Measurements from ENCODE around the gene TGFB1. TPM values are rescaled to one million over a fixed set of nuclear protein-coding genes. Genes with fewer than 3 reads are reported as not detected.

TGFB1 gene
- polyA plus RNA-seq, 1 donor from 2014 or later = not detected

DNA sequence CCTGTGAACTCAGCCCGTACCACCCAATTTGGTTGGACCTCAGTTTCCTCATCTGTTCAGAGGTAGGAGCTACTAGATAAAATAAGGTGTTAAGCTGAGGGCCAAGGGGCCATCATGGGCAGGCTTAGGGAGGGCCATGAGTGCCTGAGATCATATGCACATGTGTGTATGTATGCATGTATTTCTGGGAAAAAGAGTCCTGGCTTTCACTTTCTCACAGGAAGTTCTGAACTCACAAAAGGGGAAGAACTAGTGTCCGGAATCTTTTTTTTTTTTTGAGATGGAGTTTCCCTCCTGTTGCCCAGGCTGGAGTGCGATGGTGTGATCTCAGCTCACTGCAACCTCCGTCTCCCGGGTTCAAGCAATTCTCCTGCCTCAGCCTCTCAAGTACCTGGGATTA lies 18.9 kb downstream of the TGFB1 start (continued):
- TF ChIP-seq, protein P1, sequence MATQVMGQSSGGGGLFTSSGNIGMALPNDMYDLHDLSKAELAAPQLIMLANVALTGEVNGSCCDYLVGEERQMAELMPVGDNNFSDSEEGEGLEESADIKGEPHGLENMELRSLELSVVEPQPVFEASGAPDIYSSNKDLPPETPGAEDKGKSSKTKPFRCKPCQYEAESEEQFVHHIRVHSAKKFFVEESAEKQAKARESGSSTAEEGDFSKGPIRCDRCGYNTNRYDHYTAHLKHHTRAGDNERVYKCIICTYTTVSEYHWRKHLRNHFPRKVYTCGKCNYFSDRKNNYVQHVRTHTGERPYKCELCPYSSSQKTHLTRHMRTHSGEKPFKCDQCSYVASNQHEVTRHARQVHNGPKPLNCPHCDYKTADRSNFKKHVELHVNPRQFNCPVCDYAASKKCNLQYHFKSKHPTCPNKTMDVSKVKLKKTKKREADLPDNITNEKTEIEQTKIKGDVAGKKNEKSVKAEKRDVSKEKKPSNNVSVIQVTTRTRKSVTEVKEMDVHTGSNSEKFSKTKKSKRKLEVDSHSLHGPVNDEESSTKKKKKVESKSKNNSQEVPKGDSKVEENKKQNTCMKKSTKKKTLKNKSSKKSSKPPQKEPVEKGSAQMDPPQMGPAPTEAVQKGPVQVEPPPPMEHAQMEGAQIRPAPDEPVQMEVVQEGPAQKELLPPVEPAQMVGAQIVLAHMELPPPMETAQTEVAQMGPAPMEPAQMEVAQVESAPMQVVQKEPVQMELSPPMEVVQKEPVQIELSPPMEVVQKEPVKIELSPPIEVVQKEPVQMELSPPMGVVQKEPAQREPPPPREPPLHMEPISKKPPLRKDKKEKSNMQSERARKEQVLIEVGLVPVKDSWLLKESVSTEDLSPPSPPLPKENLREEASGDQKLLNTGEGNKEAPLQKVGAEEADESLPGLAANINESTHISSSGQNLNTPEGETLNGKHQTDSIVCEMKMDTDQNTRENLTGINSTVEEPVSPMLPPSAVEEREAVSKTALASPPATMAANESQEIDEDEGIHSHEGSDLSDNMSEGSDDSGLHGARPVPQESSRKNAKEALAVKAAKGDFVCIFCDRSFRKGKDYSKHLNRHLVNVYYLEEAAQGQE (IDR thresholded peaks at IDR 0.05; ENCODE audit: borderline replicate concordance) = no peak
- TF ChIP-seq MXI1 (conservative IDR thresholded peaks at IDR 0.05; ENCODE audit: poor library complexity, severe bottlenecking) = no peak

DNA sequence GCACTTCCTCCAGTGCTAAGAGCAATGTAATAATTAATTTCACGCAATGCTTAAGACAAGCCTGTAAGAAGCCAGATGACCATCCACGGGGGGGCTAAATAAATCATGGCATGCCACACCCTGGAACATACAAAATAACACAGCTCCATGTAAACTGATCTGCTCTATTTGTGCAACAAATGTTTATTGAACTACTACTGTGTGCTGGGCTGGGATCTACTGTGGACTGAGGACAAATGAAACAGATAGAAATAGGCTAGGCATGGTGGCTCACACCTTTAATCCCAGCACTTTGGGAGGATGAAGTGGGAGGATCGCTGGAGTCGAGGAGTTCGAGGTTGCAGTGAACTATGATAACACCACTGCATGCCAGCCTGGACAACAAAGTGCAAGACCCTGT lies 21.3 kb downstream of the TGFB1 start:
- Histone ChIP-seq H3K27me3 (ENCODE audit: insufficient read depth, low read depth, low read length) (no peaks in the 10 kb centered on the region), H3K9me3 (ENCODE audit: low read length) (no peaks in the 10 kb centered on the region), H3K9ac (ENCODE audit: low read length) (no peak overlapping the region), H2AFZ (ENCODE audit: low read depth, low read length) (no peak overlapping the region), H3K9me2 (ENCODE audit: insufficient read depth, low read length) (no peaks in the 10 kb centered on the region), H3F3A (ENCODE audit: insufficient read depth, low read length, poor library complexity, severe bottlenecking) (no peaks in the 10 kb centered on the region), H3K4me3 (ENCODE audit: low read length) (no peak overlapping the region), H3K4me2 (ENCODE audit: low read length) (no peak overlapping the region), H3K27ac (ENCODE audit: low read length) (no peak overlapping the region), H3K79me2 (replicated peaks; ENCODE audit: insufficient read depth, low read length) (no peaks in the 10 kb centered on the region), H3K36me3 (ENCODE audit: insufficient read depth, low read length) (no peaks in the 10 kb centered on the region), H4K20me1 (ENCODE audit: insufficient read depth) (no peaks in the 10 kb centered on the region)
- no peak for TF ChIP-seq POLR2AphosphoS5 (IDR thresholded peaks at IDR 0.05)
- TF ChIP-seq RAD21 (conservative IDR thresholded peaks at IDR 0.05) = no peak
- TF ChIP-seq, protein P1 (IDR thresholded peaks at IDR 0.05; ENCODE audit: borderline replicate concordance) = no peak
- TF ChIP-seq SMC3 (conservative IDR thresholded peaks at IDR 0.05; ENCODE audit: poor library complexity) = no peak
- TF ChIP-seq TAF1 (IDR thresholded peaks at IDR 0.05; ENCODE audit: low read depth) = no peak
- TF ChIP-seq EP300 (conservative IDR thresholded peaks at IDR 0.05; ENCODE audit: poor library complexity, severe bottlenecking) = no peak

DNA sequence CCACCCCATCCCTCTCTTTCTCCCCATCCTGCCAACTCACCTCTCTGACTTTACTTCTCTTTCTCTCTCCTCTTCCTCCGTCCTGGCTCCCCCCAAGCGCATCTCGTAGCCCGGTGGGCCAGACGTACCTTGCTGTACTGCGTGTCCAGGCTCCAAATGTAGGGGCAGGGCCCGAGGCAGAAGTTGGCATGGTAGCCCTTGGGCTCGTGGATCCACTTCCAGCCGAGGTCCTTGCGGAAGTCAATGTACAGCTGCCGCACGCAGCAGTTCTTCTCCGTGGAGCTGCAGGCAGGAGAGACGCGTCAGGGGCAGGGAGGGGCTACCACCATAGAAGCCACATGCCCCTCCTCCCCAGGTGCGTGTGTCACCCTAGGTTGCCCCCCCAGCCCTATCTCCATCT lies 21.7 kb downstream of the TGFB1 start:
- Histone ChIP-seq H3K36me3 (ENCODE audit: insufficient read depth, low read length) (no peaks in the 10 kb centered on the region), H3K79me2 (replicated peaks; ENCODE audit: insufficient read depth, low read length) (no peaks in the 10 kb centered on the region), H3K9me2 (ENCODE audit: insufficient read depth, low read length) (no peaks in the 10 kb centered on the region), H3K4me2 (ENCODE audit: low read length) (no peak overlapping the region), H3F3A (ENCODE audit: insufficient read depth, low read length, poor library complexity, severe bottlenecking) (no peaks in the 10 kb centered on the region), H4K20me1 (ENCODE audit: insufficient read depth) (no peaks in the 10 kb centered on the region), H3K27me3 (ENCODE audit: insufficient read depth, low read depth, low read length) (no peaks in the 10 kb centered on the region), H3K27ac (ENCODE audit: low read length) (no peak overlapping the region), H2AFZ (ENCODE audit: low read depth, low read length) (no peak overlapping the region), H3K4me3 (ENCODE audit: low read length) (no peak overlapping the region), H3K9ac (ENCODE audit: low read length) (no peak overlapping the region), H3K9me3 (ENCODE audit: low read length) (no peaks in the 10 kb centered on the region)
- TF ChIP-seq TAF1 (IDR thresholded peaks at IDR 0.05; ENCODE audit: low read depth) (no peak), EP300 (conservative IDR thresholded peaks at IDR 0.05; ENCODE audit: poor library complexity, severe bottlenecking) (no peak)
- TF ChIP-seq, protein P2, sequence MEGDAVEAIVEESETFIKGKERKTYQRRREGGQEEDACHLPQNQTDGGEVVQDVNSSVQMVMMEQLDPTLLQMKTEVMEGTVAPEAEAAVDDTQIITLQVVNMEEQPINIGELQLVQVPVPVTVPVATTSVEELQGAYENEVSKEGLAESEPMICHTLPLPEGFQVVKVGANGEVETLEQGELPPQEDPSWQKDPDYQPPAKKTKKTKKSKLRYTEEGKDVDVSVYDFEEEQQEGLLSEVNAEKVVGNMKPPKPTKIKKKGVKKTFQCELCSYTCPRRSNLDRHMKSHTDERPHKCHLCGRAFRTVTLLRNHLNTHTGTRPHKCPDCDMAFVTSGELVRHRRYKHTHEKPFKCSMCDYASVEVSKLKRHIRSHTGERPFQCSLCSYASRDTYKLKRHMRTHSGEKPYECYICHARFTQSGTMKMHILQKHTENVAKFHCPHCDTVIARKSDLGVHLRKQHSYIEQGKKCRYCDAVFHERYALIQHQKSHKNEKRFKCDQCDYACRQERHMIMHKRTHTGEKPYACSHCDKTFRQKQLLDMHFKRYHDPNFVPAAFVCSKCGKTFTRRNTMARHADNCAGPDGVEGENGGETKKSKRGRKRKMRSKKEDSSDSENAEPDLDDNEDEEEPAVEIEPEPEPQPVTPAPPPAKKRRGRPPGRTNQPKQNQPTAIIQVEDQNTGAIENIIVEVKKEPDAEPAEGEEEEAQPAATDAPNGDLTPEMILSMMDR (IDR thresholded peaks at IDR 0.05; ENCODE audit: poor library complexity, severe bottlenecking) = no peak

Data from neural cell (in vitro differentiated cells).